MCF 10A (cell line): ENCODE results near the gene COL16A1. TPM values are rescaled to one million over a fixed set of nuclear protein-coding genes. Genes with fewer than 3 reads are reported as not detected.

Experiments
- BruUV-seq: library from RNA; stranded (reverse); fragments of 400-500 nt; replicated peaks from 2 replicates; lab custom pipeline; 2021; lab: Mats Ljungman, UMichigan
- CTCF ChIA-PET: fragments of 300-600 bp; sonication (Branson Sonifier 250); formaldehyde crosslinking; extraction: SDS; loops from one replicate; lab custom pipeline; 2021; ENCODE audit warnings: antibody characterized with exemption, inconsistent platforms; lab: Yijun Ruan, JAX
- POLR2A ChIA-PET: fragments of 300-600, 350-650 bp; sonication (Branson Sonifier 250); formaldehyde crosslinking; extraction: SDS; loops from one replicate; lab custom pipeline; 2020; ENCODE audit warnings: antibody characterized with exemption, inconsistent platforms; lab: Yijun Ruan, JAX
- DNase-seq: peaks from one replicate; pipeline ENCODE4 v3.0.0-alpha.2; 2018; ENCODE audit not compliant: unreplicated experiment
- H3K27ac Mint-ChIP-seq: one replicate; pipeline ENCODE4 v1.8.0; 2022; ENCODE audit warnings: mild to moderate bottlenecking, low read depth, mixed read lengths; ENCODE audit not compliant: unreplicated experiment
- H3K27me3 Mint-ChIP-seq: one replicate; pipeline ENCODE4 v1.8.0; 2022; ENCODE audit warnings: mixed read lengths; ENCODE audit not compliant: insufficient read depth, unreplicated experiment
- H3K36me3 Mint-ChIP-seq: one replicate; pipeline ENCODE4 v1.8.0; 2022; ENCODE audit warnings: mild to moderate bottlenecking, moderate library complexity, mixed read lengths; ENCODE audit not compliant: insufficient read depth, unreplicated experiment
- H3K4me1 Mint-ChIP-seq: one replicate; pipeline ENCODE4 v1.8.0; 2022; ENCODE audit warnings: mixed read lengths; ENCODE audit not compliant: insufficient read depth, unreplicated experiment
- H3K4me3 Mint-ChIP-seq: one replicate; pipeline ENCODE4 v1.8.0; 2022; ENCODE audit warnings: mild to moderate bottlenecking, moderate library complexity, mixed read lengths; ENCODE audit not compliant: unreplicated experiment
- H3K9me3 Mint-ChIP-seq: one replicate; pipeline ENCODE4 v1.8.0; 2022; ENCODE audit warnings: mixed read lengths; ENCODE audit not compliant: unreplicated experiment
- intact Hi-C: fragments of 100-400 bp; cut with micrococcal nuclease; formaldehyde crosslinking; loops from 2 replicates; pipeline ENCODE4 v1.14.1; 2022
- total RNA-seq: library from RNA; stranded (reverse); gene quantifications from 2 replicates; pipeline ENCODE4 v1.2.3, GENCODE V29; 2022
- TF ChIP-seq, protein P1 (sequence below): fragments of 200-600 bp; IDR thresholded peaks from one replicate; pipeline ENCODE4 v1.8.0; 2022; ENCODE audit warnings: antibody characterized with exemption, mild to moderate bottlenecking; ENCODE audit not compliant: unreplicated experiment

Gene COL16A1
- total RNA-seq, 1 experiment from 2014 or later: 42.1 TPM

DNA sequence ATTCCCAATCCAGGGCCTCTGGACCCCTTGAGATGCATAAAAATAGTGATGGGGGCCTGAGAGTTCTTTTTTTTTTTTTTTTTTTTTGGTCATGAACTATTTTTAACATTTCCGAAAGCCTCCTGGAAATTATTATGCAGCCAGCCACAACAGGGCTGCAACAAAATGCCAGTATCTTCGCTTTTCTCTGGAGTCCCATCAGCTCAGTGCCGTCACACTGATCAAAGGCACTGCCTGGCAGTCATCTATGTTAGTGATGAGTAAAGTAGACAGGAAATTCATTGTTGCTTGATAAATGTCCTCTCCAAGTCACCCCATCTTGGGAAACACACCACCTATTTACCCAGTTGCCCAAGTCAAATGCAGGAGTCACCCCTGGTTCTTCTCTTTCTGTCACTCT is 43.9 kb downstream of the COL16A1 start:
- intact Hi-C loops: loop anchor here (10.0 kb wide), 1 partner anchor 305 kb away; no protein-coding TSS in a partner anchor
- peaks cover 26% of the 10 kb centered on the region for H3K36me3 Mint-ChIP-seq
- DNase-seq: no peak
- H3K9me3 Mint-ChIP-seq: no peaks in the 10 kb centered on the region
- POLR2A ChIA-PET: interaction anchor here (1.8 kb wide), 1 partner anchor 10 kb away, joined by 4 read pairs; no protein-coding TSS in a partner anchor
- no TSS peak for BruUV-seq
- H3K4me1 Mint-ChIP-seq: no peaks in the 10 kb centered on the region
- no peaks in the 10 kb centered on the region for H3K27me3 Mint-ChIP-seq
- TF ChIP-seq, protein P1, sequence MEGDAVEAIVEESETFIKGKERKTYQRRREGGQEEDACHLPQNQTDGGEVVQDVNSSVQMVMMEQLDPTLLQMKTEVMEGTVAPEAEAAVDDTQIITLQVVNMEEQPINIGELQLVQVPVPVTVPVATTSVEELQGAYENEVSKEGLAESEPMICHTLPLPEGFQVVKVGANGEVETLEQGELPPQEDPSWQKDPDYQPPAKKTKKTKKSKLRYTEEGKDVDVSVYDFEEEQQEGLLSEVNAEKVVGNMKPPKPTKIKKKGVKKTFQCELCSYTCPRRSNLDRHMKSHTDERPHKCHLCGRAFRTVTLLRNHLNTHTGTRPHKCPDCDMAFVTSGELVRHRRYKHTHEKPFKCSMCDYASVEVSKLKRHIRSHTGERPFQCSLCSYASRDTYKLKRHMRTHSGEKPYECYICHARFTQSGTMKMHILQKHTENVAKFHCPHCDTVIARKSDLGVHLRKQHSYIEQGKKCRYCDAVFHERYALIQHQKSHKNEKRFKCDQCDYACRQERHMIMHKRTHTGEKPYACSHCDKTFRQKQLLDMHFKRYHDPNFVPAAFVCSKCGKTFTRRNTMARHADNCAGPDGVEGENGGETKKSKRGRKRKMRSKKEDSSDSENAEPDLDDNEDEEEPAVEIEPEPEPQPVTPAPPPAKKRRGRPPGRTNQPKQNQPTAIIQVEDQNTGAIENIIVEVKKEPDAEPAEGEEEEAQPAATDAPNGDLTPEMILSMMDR: no peak
- no peak overlapping the region for H3K27ac Mint-ChIP-seq
- CTCF ChIA-PET: interaction anchor here (1.2 kb wide), 1 partner anchor 129 kb away, joined by 3 read pairs; no protein-coding TSS in a partner anchor
- no peak overlapping the region for H3K4me3 Mint-ChIP-seq

- TF ChIP-seq, protein P1: no peak
- intact Hi-C loops: no loop called here
- CTCF ChIA-PET: interaction anchor here (1.2 kb wide), 1 partner anchor 130 kb away, joined by 3 read pairs; no protein-coding TSS in a partner anchor
- POLR2A ChIA-PET: interaction anchor here (0.6 to 1.2 kb wide), 2 partner anchors 8 to 11 kb away, joined by 4 to 5 read pairs; no protein-coding TSS in a partner anchor
- Mint-ChIP-seq H3K27ac (no peak overlapping the region), H3K4me3 (no peak overlapping the region), H3K36me3 (peaks cover 28% of the 10 kb centered on the region), H3K9me3 (no peaks in the 10 kb centered on the region), H3K4me1 (no peaks in the 10 kb centered on the region), H3K27me3 (no peaks in the 10 kb centered on the region)
- DNase-seq: no peak
- BruUV-seq: no TSS peak
Observed at GRCh38 chr1:31658721-31659120, 45.1 kb downstream of the COL16A1 start.

DNA sequence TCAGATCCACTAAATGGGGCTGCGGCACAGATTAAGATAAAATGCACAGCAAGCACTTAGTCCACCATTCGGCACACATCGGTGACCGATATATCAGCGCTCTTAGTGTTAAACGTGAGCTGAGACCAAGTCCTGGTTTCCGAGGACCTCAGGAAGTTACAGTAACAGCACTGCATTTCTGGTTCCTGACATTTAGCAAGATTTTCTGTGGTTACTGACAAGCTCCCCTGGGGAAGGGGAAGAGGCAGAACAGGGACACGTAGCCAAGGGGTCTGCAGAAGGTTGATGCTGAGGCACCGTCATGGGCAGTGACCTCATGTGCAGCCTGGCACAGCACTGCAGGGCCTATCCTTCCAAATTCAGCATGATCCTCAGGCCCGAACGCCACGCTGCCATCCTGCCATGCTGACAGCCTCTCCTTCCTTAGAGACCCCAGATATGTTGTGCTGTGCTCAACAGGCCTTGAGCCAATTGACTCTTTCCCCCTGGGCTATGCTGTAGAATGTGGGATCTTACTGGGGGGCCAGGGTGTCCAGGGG is 45.8 kb downstream of the COL16A1 start:
- TF ChIP-seq, protein P1: no peak
- ChIA-PET CTCF (interaction anchor here (0.6 kb wide), 1 partner anchor 84 kb away, joined by 3 read pairs; no protein-coding TSS in a partner anchor), POLR2A (interaction anchor here (1.2 to 1.3 kb wide), 2 partner anchors 11 to 12 kb away, joined by 3 to 5 read pairs; no protein-coding TSS in a partner anchor)
- no peaks in the 10 kb centered on the region for H3K27me3 Mint-ChIP-seq
- no TSS peak for BruUV-seq
- H3K36me3 Mint-ChIP-seq: peaks cover 32% of the 10 kb centered on the region
- H3K9me3 Mint-ChIP-seq: no peaks in the 10 kb centered on the region
- no peak overlapping the region for H3K4me3 Mint-ChIP-seq
- no peak overlapping the region for H3K27ac Mint-ChIP-seq
- H3K4me1 Mint-ChIP-seq: no peaks in the 10 kb centered on the region
- intact Hi-C loops: no loop called here
- DNase-seq: no peak

- intact Hi-C loops: no loop called here
- no peaks in the 10 kb centered on the region for H3K4me1 Mint-ChIP-seq
- TF ChIP-seq, protein P1: no peak
- BruUV-seq: no TSS peak
- H3K9me3 Mint-ChIP-seq: no peaks in the 10 kb centered on the region
- CTCF ChIA-PET: interaction anchor here (1.1 kb wide), 1 partner anchor 131 kb away, joined by 3 read pairs; no protein-coding TSS in a partner anchor
- no peak for DNase-seq
- no peak overlapping the region for H3K27ac Mint-ChIP-seq
- POLR2A ChIA-PET: interaction anchor here (1.3 kb wide), 1 partner anchor 10 kb away, joined by 3 read pairs; no protein-coding TSS in a partner anchor
- H3K4me3 Mint-ChIP-seq: no peak overlapping the region
- no peaks in the 10 kb centered on the region for H3K27me3 Mint-ChIP-seq
- peaks cover 32% of the 10 kb centered on the region for H3K36me3 Mint-ChIP-seq
Observed at GRCh38 chr1:31657020-31657804, 46.6 kb downstream of the COL16A1 start.
